GM23338 (cell line): Measurements from ENCODE around the gene MKX. TPM values are rescaled to one million over a fixed set of nuclear protein-coding genes. Genes with fewer than 3 reads are reported as not detected.

ENCODE experiments used
- ATAC-seq: fragments of 200-7000 bp; cut with Tn5 transposase; 3 replicates; pipeline ENCODE4 v1.9.1; 2020
- DNase-seq: peaks from one replicate; pipeline ENCODE4 v3.0.0-alpha.2; 2015; ENCODE audit warnings: low spot score
- H2AFZ ChIP-seq: fragments of 200-600 bp; sonication (generic); 2 replicates; pipeline ENCODE4 v1.8.0; 2016; ENCODE audit warnings: antibody characterized with exemption, mild to moderate bottlenecking, moderate library complexity
- H3F3A ChIP-seq: fragments of 200-600 bp; sonication (generic); replicated peaks from 2 replicates; pipeline ENCODE4 v1.8.0; 2017; ENCODE audit warnings: antibody characterized with exemption, mixed run types, low read depth
- H3K27ac ChIP-seq: fragments of 200-600 bp; sonication (generic); 2 replicates; pipeline ENCODE4 v1.6.1; 2016; ENCODE audit warnings: low read depth
- H3K27me3 ChIP-seq: fragments of 200-600 bp; sonication (generic); 2 replicates; pipeline ENCODE4 v1.8.0; 2016; ENCODE audit warnings: mild to moderate bottlenecking, mixed run types, moderate library complexity; ENCODE audit not compliant: insufficient read depth
- H3K36me3 ChIP-seq: fragments of 200-600 bp; sonication (generic); 2 replicates; pipeline ENCODE4 v1.8.0; 2016; ENCODE audit warnings: mild to moderate bottlenecking; ENCODE audit not compliant: insufficient read depth
- H3K4me1 ChIP-seq: fragments of 200-600 bp; sonication (generic); 2 replicates; pipeline ENCODE4 v1.8.0; 2016; ENCODE audit warnings: mild to moderate bottlenecking, moderate library complexity; ENCODE audit not compliant: insufficient read depth
- H3K4me2 ChIP-seq: fragments of 200-600 bp; sonication (generic); 2 replicates; pipeline ENCODE4 v1.7.1; 2017; ENCODE audit warnings: mixed run types
- H3K4me3 ChIP-seq: fragments of 200-600 bp; sonication (generic); 2 replicates; pipeline ENCODE4 v1.6.1; 2016; ENCODE audit warnings: mixed run types
- H3K79me2 ChIP-seq: fragments of 200-600 bp; sonication (generic); replicated peaks from 2 replicates; pipeline ENCODE4 v1.8.0; 2017; ENCODE audit warnings: mild to moderate bottlenecking; ENCODE audit not compliant: insufficient read depth
- H3K9me2 ChIP-seq: fragments of 200-600 bp; sonication (generic); 2 replicates; pipeline ENCODE4 v1.8.0; 2017; ENCODE audit not compliant: insufficient read depth
- H4K20me1 ChIP-seq: fragments of 200-600 bp; sonication (generic); replicated peaks from 2 replicates; pipeline ENCODE4 v1.8.0; 2017; ENCODE audit warnings: mild to moderate bottlenecking; ENCODE audit not compliant: insufficient read depth
- H3K27ac Mint-ChIP-seq: 2 replicates; pipeline ENCODE4 v1.8.0; 2020; ENCODE audit warnings: inconsistent platforms, mild to moderate bottlenecking, moderate library complexity, mixed read lengths
- H3K27me3 Mint-ChIP-seq: 3 replicates; pipeline ENCODE4 v1.8.0; 2022; ENCODE audit warnings: low read depth, mild to moderate bottlenecking, moderate library complexity, mixed read lengths, inconsistent platforms; ENCODE audit not compliant: insufficient read depth, poor library complexity
- H3K36me3 Mint-ChIP-seq: 3 replicates; pipeline ENCODE4 v1.8.0; 2021; ENCODE audit warnings: low read depth, mild to moderate bottlenecking, inconsistent platforms, moderate library complexity, mixed read lengths
- H3K4me1 Mint-ChIP-seq: 3 replicates; pipeline ENCODE4 v1.8.0; 2020; ENCODE audit warnings: mild to moderate bottlenecking, inconsistent platforms, mixed read lengths
- H3K4me3 Mint-ChIP-seq: 3 replicates; pipeline ENCODE4 v1.8.0; 2021; ENCODE audit warnings: moderate library complexity, mild to moderate bottlenecking, inconsistent platforms, mixed read lengths
- H3K9me3 Mint-ChIP-seq: 3 replicates; pipeline ENCODE4 v1.8.0; 2020; ENCODE audit warnings: moderate library complexity, mild to moderate bottlenecking, inconsistent platforms, mixed read lengths
- CREB1 ChIP-seq: fragments of 250-450 bp; sonication (Bioruptor Pico); IDR thresholded peaks from 2 replicates; pipeline ENCODE4 v1.5.0; 2020; ENCODE audit warnings: low read depth, mild to moderate bottlenecking, moderate library complexity
- EZH2 ChIP-seq: fragments of 200-600 bp; sonication (generic); IDR thresholded peaks from one replicate; pipeline ENCODE4 v1.8.0; 2017; ENCODE audit warnings: antibody characterized with exemption, mild to moderate bottlenecking, low read depth; ENCODE audit not compliant: unreplicated experiment
- EZH2phosphoT487 ChIP-seq: fragments of 200-600 bp; sonication (generic); IDR thresholded peaks from one replicate; pipeline ENCODE4 v1.8.1; 2018; ENCODE audit warnings: antibody characterized with exemption; ENCODE audit not compliant: unreplicated experiment
- JUNB ChIP-seq: IDR thresholded peaks from one replicate; pipeline ENCODE4 v1.6.1; 2016; ENCODE audit warnings: antibody characterized with exemption; ENCODE audit not compliant: unreplicated experiment
- NANOG ChIP-seq: IDR thresholded peaks from 2 replicates; pipeline ENCODE4 v1.6.1; 2016; ENCODE audit warnings: antibody characterized with exemption, borderline replicate concordance
- POLR2AphosphoS5 ChIP-seq: IDR thresholded peaks from 2 replicates; pipeline ENCODE4 v1.6.1; 2016; ENCODE audit warnings: antibody characterized with exemption, low read depth
- STAT1 ChIP-seq: IDR thresholded peaks from one replicate; pipeline ENCODE4 v1.6.1; 2016; ENCODE audit warnings: antibody characterized with exemption; ENCODE audit not compliant: unreplicated experiment
- ZNF114 ChIP-seq: fragments of 250-450 bp; sonication (Bioruptor Pico); IDR thresholded peaks from 2 replicates; pipeline ENCODE4 v1.5.0; 2020; ENCODE audit warnings: mild to moderate bottlenecking, moderate library complexity
- ZNF331 ChIP-seq: fragments of 250-450 bp; sonication (Bioruptor Pico); IDR thresholded peaks from 2 replicates; pipeline ENCODE4 v1.5.0; 2020; ENCODE audit warnings: low read depth, mild to moderate bottlenecking, moderate library complexity
- polyA plus RNA-seq: library from polyadenylated mRNA; unstranded; fragments of >200 nt; fragmentation: Nextera tagmentation; extraction: Ambion mirVana; gene quantifications from 2 replicates; pipeline ENCODE4 v1.2.1, GENCODE V29; 2016
- total RNA-seq: library from RNA; depleted of rRNA; stranded (reverse); fragments of >200 nt; shearing (Covaris generic); gene quantifications from 2 replicates; pipeline ENCODE4 v1.2.3, GENCODE V29; 2014
- TF ChIP-seq, protein P1 (sequence below): fragments of 250-450 bp; sonication (Bioruptor Pico); IDR thresholded peaks from 2 replicates; pipeline ENCODE4 v1.5.0; 2020; ENCODE audit warnings: mild to moderate bottlenecking, moderate library complexity
- TF ChIP-seq, protein P2 (sequence below), 2 experiments: fragments of 200-600 bp in 1 of 2; sonication (generic) in 1 of 2; conservative IDR thresholded peaks; 2 replicates each; pipeline versions ENCODE4 v1.5.1 to v1.6.1; 2016 to 2017; ENCODE audit warnings: antibody characterized with exemption in 2 of 2, low read depth in 2 of 2, mild to moderate bottlenecking in 2 of 2, moderate library complexity in 1 of 2
- TF ChIP-seq, protein P3 (sequence below): IDR thresholded peaks from 2 replicates; pipeline ENCODE4 v1.6.1; 2016; ENCODE audit warnings: antibody characterized with exemption
- TF ChIP-seq, protein P4 (sequence below): IDR thresholded peaks from one replicate; pipeline ENCODE4 v1.6.1; 2018; ENCODE audit warnings: antibody characterized with exemption; ENCODE audit not compliant: unreplicated experiment

MKX gene
- total and polyA plus RNA-seq, 2 experiments from 2014 or later, result 0.66 to 0.97 TPM

DNA sequence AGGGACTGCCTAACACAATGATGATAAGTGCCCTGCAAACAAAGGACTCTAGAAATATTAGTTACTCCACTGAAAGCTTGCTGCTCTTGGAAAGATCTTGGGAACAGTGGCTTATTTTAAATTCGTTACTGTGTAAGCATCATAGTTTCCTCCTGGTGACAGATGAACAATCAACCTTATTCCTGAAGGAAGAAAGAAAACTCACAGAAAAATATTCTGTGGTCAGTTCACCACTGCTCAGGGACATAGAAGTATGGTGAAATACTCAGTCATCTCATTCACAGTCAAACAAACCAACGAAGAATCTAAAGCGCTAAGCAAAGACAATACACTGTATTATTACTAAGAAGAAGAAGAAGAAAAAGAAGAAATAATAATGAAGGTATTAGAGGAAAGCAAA, 27.8 kb downstream of the MKX start:
- no peaks in the 10 kb centered on the region for H4K20me1 ChIP-seq
- no peak for ATAC-seq
- H3K4me3 Mint-ChIP-seq, result no peak overlapping the region

More for the DNA sequence above, 27.8 kb downstream of the MKX start:
- Histone ChIP-seq H3K27me3 (no peaks in the 10 kb centered on the region), H3K4me1 (no peaks in the 10 kb centered on the region), H3F3A (no peaks in the 10 kb centered on the region), H3K79me2 (no peaks in the 10 kb centered on the region), H3K36me3 (no peaks in the 10 kb centered on the region), H3K27ac (no peak overlapping the region), H3K9me2 (no peaks in the 10 kb centered on the region), H2AFZ (no peak overlapping the region), H3K4me2 (no peak overlapping the region), H3K4me3 (no peak overlapping the region)
- DNase-seq, result no peak
- Mint-ChIP-seq H3K27ac (no peak overlapping the region), H3K27me3 (no peaks in the 10 kb centered on the region), H3K9me3 (no peaks in the 10 kb centered on the region), H3K4me1 (no peaks in the 10 kb centered on the region), H3K36me3 (no peaks in the 10 kb centered on the region)
- TF ChIP-seq JUNB, result no peak
- TF ChIP-seq, protein P1, sequence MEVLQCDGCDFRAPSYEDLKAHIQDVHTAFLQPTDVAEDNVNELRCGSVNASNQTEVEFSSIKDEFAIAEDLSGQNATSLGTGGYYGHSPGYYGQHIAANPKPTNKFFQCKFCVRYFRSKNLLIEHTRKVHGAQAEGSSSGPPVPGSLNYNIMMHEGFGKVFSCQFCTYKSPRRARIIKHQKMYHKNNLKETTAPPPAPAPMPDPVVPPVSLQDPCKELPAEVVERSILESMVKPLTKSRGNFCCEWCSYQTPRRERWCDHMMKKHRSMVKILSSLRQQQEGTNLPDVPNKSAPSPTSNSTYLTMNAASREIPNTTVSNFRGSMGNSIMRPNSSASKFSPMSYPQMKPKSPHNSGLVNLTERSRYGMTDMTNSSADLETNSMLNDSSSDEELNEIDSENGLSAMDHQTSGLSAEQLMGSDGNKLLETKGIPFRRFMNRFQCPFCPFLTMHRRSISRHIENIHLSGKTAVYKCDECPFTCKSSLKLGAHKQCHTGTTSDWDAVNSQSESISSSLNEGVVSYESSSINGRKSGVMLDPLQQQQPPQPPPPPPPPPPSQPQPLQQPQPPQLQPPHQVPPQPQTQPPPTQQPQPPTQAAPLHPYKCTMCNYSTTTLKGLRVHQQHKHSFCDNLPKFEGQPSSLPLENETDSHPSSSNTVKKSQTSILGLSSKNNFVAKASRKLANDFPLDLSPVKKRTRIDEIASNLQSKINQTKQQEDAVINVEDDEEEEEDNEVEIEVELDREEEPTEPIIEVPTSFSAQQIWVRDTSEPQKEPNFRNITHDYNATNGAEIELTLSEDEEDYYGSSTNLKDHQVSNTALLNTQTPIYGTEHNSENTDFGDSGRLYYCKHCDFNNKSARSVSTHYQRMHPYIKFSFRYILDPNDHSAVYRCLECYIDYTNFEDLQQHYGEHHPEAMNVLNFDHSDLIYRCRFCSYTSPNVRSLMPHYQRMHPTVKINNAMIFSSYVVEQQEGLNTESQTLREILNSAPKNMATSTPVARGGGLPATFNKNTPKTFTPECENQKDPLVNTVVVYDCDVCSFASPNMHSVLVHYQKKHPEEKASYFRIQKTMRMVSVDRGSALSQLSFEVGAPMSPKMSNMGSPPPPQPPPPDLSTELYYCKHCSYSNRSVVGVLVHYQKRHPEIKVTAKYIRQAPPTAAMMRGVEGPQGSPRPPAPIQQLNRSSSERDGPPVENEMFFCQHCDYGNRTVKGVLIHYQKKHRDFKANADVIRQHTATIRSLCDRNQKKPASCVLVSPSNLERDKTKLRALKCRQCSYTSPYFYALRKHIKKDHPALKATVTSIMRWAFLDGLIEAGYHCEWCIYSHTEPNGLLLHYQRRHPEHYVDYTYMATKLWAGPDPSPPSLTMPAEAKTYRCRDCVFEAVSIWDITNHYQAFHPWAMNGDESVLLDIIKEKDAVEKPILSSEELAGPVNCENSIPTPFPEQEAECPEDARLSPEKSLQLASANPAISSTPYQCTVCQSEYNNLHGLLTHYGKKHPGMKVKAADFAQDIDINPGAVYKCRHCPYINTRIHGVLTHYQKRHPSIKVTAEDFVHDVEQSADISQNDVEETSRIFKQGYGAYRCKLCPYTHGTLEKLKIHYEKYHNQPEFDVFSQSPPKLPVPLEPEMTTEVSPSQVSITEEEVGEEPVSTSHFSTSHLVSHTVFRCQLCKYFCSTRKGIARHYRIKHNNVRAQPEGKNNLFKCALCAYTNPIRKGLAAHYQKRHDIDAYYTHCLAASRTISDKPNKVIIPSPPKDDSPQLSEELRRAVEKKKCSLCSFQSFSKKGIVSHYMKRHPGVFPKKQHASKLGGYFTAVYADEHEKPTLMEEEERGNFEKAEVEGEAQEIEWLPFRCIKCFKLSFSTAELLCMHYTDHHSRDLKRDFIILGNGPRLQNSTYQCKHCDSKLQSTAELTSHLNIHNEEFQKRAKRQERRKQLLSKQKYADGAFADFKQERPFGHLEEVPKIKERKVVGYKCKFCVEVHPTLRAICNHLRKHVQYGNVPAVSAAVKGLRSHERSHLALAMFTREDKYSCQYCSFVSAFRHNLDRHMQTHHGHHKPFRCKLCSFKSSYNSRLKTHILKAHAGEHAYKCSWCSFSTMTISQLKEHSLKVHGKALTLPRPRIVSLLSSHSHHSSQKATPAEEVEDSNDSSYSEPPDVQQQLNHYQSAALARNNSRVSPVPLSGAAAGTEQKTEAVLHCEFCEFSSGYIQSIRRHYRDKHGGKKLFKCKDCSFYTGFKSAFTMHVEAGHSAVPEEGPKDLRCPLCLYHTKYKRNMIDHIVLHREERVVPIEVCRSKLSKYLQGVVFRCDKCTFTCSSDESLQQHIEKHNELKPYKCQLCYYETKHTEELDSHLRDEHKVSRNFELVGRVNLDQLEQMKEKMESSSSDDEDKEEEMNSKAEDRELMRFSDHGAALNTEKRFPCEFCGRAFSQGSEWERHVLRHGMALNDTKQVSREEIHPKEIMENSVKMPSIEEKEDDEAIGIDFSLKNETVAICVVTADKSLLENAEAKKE (CRISPR knock-in tag), result no peak
- TF ChIP-seq CREB1, result no peak
- TF ChIP-seq EZH2, result no peak
- TF ChIP-seq, protein P2, sequence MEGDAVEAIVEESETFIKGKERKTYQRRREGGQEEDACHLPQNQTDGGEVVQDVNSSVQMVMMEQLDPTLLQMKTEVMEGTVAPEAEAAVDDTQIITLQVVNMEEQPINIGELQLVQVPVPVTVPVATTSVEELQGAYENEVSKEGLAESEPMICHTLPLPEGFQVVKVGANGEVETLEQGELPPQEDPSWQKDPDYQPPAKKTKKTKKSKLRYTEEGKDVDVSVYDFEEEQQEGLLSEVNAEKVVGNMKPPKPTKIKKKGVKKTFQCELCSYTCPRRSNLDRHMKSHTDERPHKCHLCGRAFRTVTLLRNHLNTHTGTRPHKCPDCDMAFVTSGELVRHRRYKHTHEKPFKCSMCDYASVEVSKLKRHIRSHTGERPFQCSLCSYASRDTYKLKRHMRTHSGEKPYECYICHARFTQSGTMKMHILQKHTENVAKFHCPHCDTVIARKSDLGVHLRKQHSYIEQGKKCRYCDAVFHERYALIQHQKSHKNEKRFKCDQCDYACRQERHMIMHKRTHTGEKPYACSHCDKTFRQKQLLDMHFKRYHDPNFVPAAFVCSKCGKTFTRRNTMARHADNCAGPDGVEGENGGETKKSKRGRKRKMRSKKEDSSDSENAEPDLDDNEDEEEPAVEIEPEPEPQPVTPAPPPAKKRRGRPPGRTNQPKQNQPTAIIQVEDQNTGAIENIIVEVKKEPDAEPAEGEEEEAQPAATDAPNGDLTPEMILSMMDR (conservative IDR thresholded peaks at IDR 0.05; ENCODE audit: low read depth in 2 of 2), result no peak
- TF ChIP-seq NANOG, result no peak
- no peak for TF ChIP-seq ZNF114 (CRISPR knock-in tag)
- TF ChIP-seq EZH2phosphoT487, result no peak
- TF ChIP-seq, protein P3, sequence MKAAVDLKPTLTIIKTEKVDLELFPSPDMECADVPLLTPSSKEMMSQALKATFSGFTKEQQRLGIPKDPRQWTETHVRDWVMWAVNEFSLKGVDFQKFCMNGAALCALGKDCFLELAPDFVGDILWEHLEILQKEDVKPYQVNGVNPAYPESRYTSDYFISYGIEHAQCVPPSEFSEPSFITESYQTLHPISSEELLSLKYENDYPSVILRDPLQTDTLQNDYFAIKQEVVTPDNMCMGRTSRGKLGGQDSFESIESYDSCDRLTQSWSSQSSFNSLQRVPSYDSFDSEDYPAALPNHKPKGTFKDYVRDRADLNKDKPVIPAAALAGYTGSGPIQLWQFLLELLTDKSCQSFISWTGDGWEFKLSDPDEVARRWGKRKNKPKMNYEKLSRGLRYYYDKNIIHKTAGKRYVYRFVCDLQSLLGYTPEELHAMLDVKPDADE, result no peak
- TF ChIP-seq, protein P4, sequence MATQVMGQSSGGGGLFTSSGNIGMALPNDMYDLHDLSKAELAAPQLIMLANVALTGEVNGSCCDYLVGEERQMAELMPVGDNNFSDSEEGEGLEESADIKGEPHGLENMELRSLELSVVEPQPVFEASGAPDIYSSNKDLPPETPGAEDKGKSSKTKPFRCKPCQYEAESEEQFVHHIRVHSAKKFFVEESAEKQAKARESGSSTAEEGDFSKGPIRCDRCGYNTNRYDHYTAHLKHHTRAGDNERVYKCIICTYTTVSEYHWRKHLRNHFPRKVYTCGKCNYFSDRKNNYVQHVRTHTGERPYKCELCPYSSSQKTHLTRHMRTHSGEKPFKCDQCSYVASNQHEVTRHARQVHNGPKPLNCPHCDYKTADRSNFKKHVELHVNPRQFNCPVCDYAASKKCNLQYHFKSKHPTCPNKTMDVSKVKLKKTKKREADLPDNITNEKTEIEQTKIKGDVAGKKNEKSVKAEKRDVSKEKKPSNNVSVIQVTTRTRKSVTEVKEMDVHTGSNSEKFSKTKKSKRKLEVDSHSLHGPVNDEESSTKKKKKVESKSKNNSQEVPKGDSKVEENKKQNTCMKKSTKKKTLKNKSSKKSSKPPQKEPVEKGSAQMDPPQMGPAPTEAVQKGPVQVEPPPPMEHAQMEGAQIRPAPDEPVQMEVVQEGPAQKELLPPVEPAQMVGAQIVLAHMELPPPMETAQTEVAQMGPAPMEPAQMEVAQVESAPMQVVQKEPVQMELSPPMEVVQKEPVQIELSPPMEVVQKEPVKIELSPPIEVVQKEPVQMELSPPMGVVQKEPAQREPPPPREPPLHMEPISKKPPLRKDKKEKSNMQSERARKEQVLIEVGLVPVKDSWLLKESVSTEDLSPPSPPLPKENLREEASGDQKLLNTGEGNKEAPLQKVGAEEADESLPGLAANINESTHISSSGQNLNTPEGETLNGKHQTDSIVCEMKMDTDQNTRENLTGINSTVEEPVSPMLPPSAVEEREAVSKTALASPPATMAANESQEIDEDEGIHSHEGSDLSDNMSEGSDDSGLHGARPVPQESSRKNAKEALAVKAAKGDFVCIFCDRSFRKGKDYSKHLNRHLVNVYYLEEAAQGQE, result no peak
- no peak for TF ChIP-seq ZNF331 (CRISPR knock-in tag)
- no peak for TF ChIP-seq STAT1
- TF ChIP-seq POLR2AphosphoS5, result no peak
